Anterior cingulate cortex (tissue), 58 donors: ENCODE data around the gene WDR93.
A peak's percentile ranks its signal among the peaks of the same experiment; 100 is the strongest.

Source experiments
- DNase-seq, 58 donors: peaks; one replicate each; lab custom pipeline; 2025; lab: John Stamatoyannopoulos, UW

WDR93 gene

GRCh38 chr15:89746386-89746780 lies 55.8 kb downstream of the WDR93 start:
- DNase-seq, result no peak

- DNase-seq, result no peak
Observed at GRCh38 chr15:89747708-89748682, 57.4 kb downstream of the WDR93 start.

GRCh38 chr15:89749054-89749453 lies 58.4 kb downstream of the WDR93 start:
- DNase-seq, result no peak

GRCh38 chr15:89749526-89749925 lies 58.9 kb downstream of the WDR93 start:
- DNase-seq, result no peak

- peak in 9 of 58 donors; percentile 6 to 52 (median 26) for DNase-seq
Observed at GRCh38 chr15:89749951-89750559, 59.4 kb downstream of the WDR93 start.

- peak in 57 of 58 donors; percentile 45 to 92 (median 80) for DNase-seq
Observed at GRCh38 chr15:89750560-89751542, 60.2 kb downstream of the WDR93 start, which contains the start of gene MESP1. MESP1 (minus strand) TSS chr15:89751249; CDS start chr15:89751231, 18 bp downstream.

- DNase-seq, result no peak
Observed at GRCh38 chr15:89751748-89752147, 61.1 kb downstream of the WDR93 start.

- no peak for DNase-seq
Observed at GRCh38 chr15:89753855-89754254, 63.2 kb downstream of the WDR93 start.

- DNase-seq, result no peak
Observed at GRCh38 chr15:89754361-89755154, 63.9 kb downstream of the WDR93 start.

- no peak for DNase-seq
Observed at GRCh38 chr15:89755701-89756100, 65.1 kb downstream of the WDR93 start.

GRCh38 chr15:89756897-89757296 lies 66.3 kb downstream of the WDR93 start:
- no peak for DNase-seq

- DNase-seq, result no peak
Observed at GRCh38 chr15:89758283-89758682, 67.7 kb downstream of the WDR93 start.

- no peak for DNase-seq
Observed at GRCh38 chr15:89758981-89759380, 68.4 kb downstream of the WDR93 start.

- DNase-seq, result no peak
Observed at GRCh38 chr15:89759835-89760234, 69.2 kb downstream of the WDR93 start.

GRCh38 chr15:89760303-89761008 lies 69.8 kb downstream of the WDR93 start:
- peak in 49 of 58 donors; percentile 10 to 84 (median 42) for DNase-seq

GRCh38 chr15:89761009-89761831 lies 70.6 kb downstream of the WDR93 start:
- DNase-seq, result no peak

GRCh38 chr15:89761929-89762328 lies 71.3 kb downstream of the WDR93 start:
- DNase-seq, result no peak

- DNase-seq, result no peak
Observed at GRCh38 chr15:89765694-89766093, 75.1 kb downstream of the WDR93 start.
